Measurements from ENCODE around the gene MBIP.

Gene MBIP

GRCh38 chr14:36315159-36315853 lies 5.1 kb downstream of the MBIP start:
- no peak for DNase-seq (ENCODE audit: low read depth, low spot score)
- no peak overlapping the region for H3K4me3 ChIP-seq (ENCODE audit: low read depth, low read length)
- in situ Hi-C loops (cut with HindIII; ENCODE audit: low sequenced_read_pairs) = no loop called here
- no peak for TF ChIP-seq CTCF (IDR thresholded peaks at IDR 0.05; ENCODE audit: low read depth, low read length)

- no peak for DNase-seq (ENCODE audit: low read depth, low spot score)
- H3K4me3 ChIP-seq (ENCODE audit: low read depth, low read length) = no peak overlapping the region
- no peak for TF ChIP-seq CTCF (IDR thresholded peaks at IDR 0.05; ENCODE audit: low read depth, low read length)
- in situ Hi-C loops (cut with HindIII; ENCODE audit: low sequenced_read_pairs) = no loop called here
These were observed 6.5 kb downstream of the MBIP start for GRCh38 chr14:36313898-36314297.

- TF ChIP-seq CTCF (IDR thresholded peaks at IDR 0.05; ENCODE audit: low read depth, low read length) = no peak
- no peak for DNase-seq (ENCODE audit: low read depth, low spot score)
- H3K4me3 ChIP-seq (ENCODE audit: low read depth, low read length) = no peak overlapping the region
- in situ Hi-C loops (cut with HindIII; ENCODE audit: low sequenced_read_pairs) = no loop called here
These were observed 7.2 kb downstream of the MBIP start for GRCh38 chr14:36313206-36313605.

GRCh38 chr14:36306836-36307235 lies 13.6 kb downstream of the MBIP start:
- DNase-seq (ENCODE audit: low read depth, low spot score) = no peak
- in situ Hi-C loops (cut with HindIII; ENCODE audit: low sequenced_read_pairs) = no loop called here
- TF ChIP-seq CTCF (IDR thresholded peaks at IDR 0.05; ENCODE audit: low read depth, low read length) = no peak
- no peak overlapping the region for H3K4me3 ChIP-seq (ENCODE audit: low read depth, low read length)

GRCh38 chr14:36304895-36305294 lies 15.5 kb downstream of the MBIP start:
- in situ Hi-C loops (cut with HindIII; ENCODE audit: low sequenced_read_pairs) = no loop called here
- no peak for TF ChIP-seq CTCF (IDR thresholded peaks at IDR 0.05; ENCODE audit: low read depth, low read length)
- H3K4me3 ChIP-seq (ENCODE audit: low read depth, low read length) = no peak overlapping the region
- no peak for DNase-seq (ENCODE audit: low read depth, low spot score)

GRCh38 chr14:36303960-36304359 lies 16.5 kb downstream of the MBIP start:
- no peak for DNase-seq (ENCODE audit: low read depth, low spot score)
- TF ChIP-seq CTCF (IDR thresholded peaks at IDR 0.05; ENCODE audit: low read depth, low read length) = no peak
- in situ Hi-C loops (cut with HindIII; ENCODE audit: low sequenced_read_pairs) = no loop called here
- H3K4me3 ChIP-seq (ENCODE audit: low read depth, low read length) = no peak overlapping the region
